ENCODE measurements around the gene MAP4. TPM values are rescaled to one million over a fixed set of nuclear protein-coding genes. Genes with fewer than 3 reads are reported as not detected.
A peak's percentile ranks its signal among the peaks of the same experiment; 100 is the strongest.

MAP4 gene
- total RNA-seq, 4 donors from 2014 or later, result 108 to 186 (median 150) TPM

DNA sequence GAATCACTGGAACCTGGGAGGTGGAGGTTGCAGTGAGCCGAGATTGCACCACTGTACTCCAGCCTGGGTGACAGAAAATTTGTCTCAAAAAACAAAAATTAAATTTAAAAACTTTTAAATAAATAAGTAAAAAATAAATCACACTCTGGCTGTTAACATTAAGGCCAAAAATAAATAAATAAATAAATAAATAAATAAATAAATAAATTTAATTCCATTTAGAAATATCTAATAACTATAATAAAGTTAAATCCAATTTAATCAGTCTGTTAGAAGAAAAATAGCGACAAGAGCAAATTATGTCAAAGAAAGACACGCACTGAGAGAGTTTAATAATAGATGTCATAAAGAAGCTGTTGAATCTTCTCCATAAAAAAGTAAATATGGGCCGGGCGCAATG, 13.4 kb downstream of the MAP4 start:
- ATAC-seq (ENCODE audit: low FRiP score) (no peak), DNase-seq (ENCODE audit: low spot score) (no peak)
- TF ChIP-seq, protein P1, sequence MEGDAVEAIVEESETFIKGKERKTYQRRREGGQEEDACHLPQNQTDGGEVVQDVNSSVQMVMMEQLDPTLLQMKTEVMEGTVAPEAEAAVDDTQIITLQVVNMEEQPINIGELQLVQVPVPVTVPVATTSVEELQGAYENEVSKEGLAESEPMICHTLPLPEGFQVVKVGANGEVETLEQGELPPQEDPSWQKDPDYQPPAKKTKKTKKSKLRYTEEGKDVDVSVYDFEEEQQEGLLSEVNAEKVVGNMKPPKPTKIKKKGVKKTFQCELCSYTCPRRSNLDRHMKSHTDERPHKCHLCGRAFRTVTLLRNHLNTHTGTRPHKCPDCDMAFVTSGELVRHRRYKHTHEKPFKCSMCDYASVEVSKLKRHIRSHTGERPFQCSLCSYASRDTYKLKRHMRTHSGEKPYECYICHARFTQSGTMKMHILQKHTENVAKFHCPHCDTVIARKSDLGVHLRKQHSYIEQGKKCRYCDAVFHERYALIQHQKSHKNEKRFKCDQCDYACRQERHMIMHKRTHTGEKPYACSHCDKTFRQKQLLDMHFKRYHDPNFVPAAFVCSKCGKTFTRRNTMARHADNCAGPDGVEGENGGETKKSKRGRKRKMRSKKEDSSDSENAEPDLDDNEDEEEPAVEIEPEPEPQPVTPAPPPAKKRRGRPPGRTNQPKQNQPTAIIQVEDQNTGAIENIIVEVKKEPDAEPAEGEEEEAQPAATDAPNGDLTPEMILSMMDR (IDR thresholded peaks at IDR 0.05), result no peak

DNA sequence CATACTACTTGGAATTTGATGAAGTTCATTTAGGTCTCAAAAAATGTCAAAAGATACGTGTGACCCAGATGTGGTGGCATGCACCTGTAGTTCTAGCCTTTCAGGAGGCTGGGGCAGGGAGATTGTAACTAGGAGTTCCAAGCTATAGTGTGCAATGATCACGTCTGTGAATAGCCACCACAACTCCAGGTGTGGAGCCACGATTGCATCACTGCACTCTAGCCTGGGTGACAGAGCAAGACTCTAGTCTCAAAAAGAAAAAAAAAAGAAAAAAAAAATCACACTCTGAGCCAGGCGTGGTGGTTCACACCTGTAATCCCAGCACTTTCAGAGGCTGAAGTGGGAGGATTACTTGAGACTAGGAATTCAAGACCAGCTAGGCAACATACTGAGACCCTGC, 14.2 kb downstream of the MAP4 start:
- DNase-seq (ENCODE audit: low spot score), result no peak
- no peak for ATAC-seq (ENCODE audit: low FRiP score)
- TF ChIP-seq, protein P1 (IDR thresholded peaks at IDR 0.05), result no peak

DNA sequence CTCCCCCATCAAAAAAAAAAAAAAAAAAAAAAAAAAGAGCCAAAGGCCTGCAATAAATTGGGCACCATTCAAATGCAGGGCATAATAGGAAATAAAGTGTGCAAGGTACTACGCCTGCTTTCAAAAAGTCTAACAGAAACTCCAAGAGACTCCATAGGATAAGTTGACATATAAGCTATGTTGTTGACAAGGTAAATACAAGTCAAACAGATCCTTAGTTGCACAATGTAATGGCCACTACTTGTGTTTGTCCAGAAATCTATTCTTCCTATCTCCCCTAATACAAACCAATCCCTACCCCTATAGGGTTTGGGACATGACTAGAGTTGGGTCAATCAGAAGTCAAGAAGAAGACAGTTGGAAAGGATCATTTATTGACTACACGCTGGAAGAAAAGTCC, 16.0 kb downstream of the MAP4 start:
- no peak for ATAC-seq (ENCODE audit: low FRiP score)
- TF ChIP-seq, protein P1 (IDR thresholded peaks at IDR 0.05), result no peak

DNA sequence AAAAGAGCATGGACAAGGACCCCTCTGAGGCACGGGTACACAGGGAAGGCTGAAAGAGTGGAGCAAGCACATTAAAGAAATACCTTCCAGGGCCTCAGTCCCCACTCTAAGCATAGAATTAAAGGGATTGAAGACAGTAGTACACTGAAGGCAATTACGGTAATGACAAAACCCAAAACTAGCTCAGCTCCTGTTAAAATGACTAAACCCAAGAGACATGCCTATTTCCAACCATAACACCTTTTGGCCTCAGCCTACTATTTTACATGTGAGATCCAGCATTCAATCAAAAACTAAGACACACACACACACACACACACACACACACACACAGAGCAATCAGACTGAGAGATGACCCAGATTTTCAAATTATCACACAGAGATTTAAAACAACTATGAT, 19.8 kb downstream of the MAP4 start:
- DNase-seq (ENCODE audit: low spot score) (no peak), ATAC-seq (ENCODE audit: low FRiP score) (no peak)
- TF ChIP-seq, protein P1 (IDR thresholded peaks at IDR 0.05), result no peak

More for the DNA sequence above, 16.0 kb downstream of the MAP4 start:
- DNase-seq (ENCODE audit: low spot score), result no peak

DNA sequence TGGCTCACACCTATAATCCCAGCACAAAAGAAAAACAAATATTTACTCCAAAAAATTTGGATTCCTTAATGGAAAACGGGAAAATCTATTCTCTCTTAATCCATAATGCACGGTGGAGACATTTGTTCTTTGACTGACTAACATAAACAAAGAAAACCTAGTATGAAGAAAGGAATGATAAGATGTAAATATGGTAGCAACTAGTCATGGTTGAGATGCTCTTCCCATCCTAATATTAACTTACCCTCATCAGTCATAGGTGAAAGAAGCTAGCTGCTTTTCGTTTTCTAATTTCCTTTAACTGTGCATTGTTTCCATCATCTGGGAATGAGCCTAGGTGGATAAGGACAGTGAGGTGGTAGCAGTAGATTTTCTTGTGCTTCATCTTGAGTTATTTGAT, 22.0 kb downstream of the MAP4 start:
- no peak for DNase-seq (ENCODE audit: low spot score)
- ATAC-seq (ENCODE audit: low FRiP score), result no peak
- TF ChIP-seq, protein P1 (IDR thresholded peaks at IDR 0.05), result no peak

DNA sequence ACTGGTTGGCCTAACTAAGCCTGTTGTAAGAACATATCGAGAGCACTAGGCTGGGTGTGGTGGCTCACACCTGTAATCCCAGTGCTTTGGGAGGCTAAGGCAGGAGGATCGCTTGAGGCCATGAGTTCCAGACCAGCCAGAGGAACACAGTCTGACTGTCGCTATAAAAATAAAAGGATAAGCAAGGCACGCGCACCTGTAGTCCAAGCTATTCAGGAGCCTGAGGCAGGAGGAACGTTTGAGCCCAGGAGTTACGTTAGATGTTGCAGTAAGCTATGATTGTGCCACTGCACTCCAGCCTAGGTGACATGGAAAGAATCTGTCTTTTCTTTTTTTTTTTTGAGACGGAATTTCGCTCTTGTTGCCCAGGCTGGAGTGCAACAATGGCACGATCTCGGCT, 24.9 kb downstream of the MAP4 start:
- TF ChIP-seq, protein P1 (IDR thresholded peaks at IDR 0.05), result no peak
- no peak for DNase-seq (ENCODE audit: low spot score)
- ATAC-seq (ENCODE audit: low FRiP score), result no peak

DNA sequence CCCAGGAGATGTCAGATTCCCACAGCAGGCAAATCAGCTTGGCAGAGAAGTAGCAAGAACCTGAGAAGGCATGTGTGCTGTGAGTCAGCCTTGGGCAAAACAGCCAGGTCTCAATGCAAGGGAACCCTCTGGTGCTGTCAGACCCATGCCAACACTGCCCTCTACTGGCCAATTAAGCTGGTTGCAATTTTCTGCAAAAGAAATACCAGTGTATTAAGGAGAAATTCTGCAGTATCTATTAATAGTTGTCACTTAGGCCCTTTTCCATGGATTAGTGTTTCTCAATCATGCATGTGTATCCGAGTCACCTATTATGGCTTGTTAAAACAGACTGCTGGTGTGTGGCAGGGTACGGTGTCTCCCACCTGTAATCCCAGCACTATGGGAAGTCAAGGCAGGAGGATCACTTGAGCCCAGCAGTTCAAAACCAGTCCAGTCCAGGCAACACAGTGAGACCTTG, 26.2 kb downstream of the MAP4 start:
- ATAC-seq (ENCODE audit: low FRiP score), result peak; percentile 97
- TF ChIP-seq, protein P1 (IDR thresholded peaks at IDR 0.05), result peak in 1 of 3 donors; percentile 65
- DNase-seq (ENCODE audit: low spot score), result peak; percentile 31

Data from omental fat pad (tissue), 4 donors.